GM23338 (cell line): ENCODE data around the gene GRAMD2B. TPM values are rescaled to one million over a fixed set of nuclear protein-coding genes. Genes with fewer than 3 reads are reported as not detected.

Source experiments
- ATAC-seq: fragments of 200-7000 bp; cut with Tn5 transposase; 3 replicates; pipeline ENCODE4 v1.9.1; 2020
- DNase-seq: peaks from one replicate; pipeline ENCODE4 v3.0.0-alpha.2; 2015; ENCODE audit warnings: low spot score
- H2AFZ ChIP-seq: fragments of 200-600 bp; sonication (generic); 2 replicates; pipeline ENCODE4 v1.8.0; 2016; ENCODE audit warnings: antibody characterized with exemption, mild to moderate bottlenecking, moderate library complexity
- H3F3A ChIP-seq: fragments of 200-600 bp; sonication (generic); replicated peaks from 2 replicates; pipeline ENCODE4 v1.8.0; 2017; ENCODE audit warnings: antibody characterized with exemption, mixed run types, low read depth
- H3K27ac ChIP-seq: fragments of 200-600 bp; sonication (generic); 2 replicates; pipeline ENCODE4 v1.6.1; 2016; ENCODE audit warnings: low read depth
- H3K27me3 ChIP-seq: fragments of 200-600 bp; sonication (generic); 2 replicates; pipeline ENCODE4 v1.8.0; 2016; ENCODE audit warnings: mild to moderate bottlenecking, mixed run types, moderate library complexity; ENCODE audit not compliant: insufficient read depth
- H3K36me3 ChIP-seq: fragments of 200-600 bp; sonication (generic); 2 replicates; pipeline ENCODE4 v1.8.0; 2016; ENCODE audit warnings: mild to moderate bottlenecking; ENCODE audit not compliant: insufficient read depth
- H3K4me1 ChIP-seq: fragments of 200-600 bp; sonication (generic); 2 replicates; pipeline ENCODE4 v1.8.0; 2016; ENCODE audit warnings: mild to moderate bottlenecking, moderate library complexity; ENCODE audit not compliant: insufficient read depth
- H3K4me2 ChIP-seq: fragments of 200-600 bp; sonication (generic); 2 replicates; pipeline ENCODE4 v1.7.1; 2017; ENCODE audit warnings: mixed run types
- H3K4me3 ChIP-seq: fragments of 200-600 bp; sonication (generic); 2 replicates; pipeline ENCODE4 v1.6.1; 2016; ENCODE audit warnings: mixed run types
- H3K79me2 ChIP-seq: fragments of 200-600 bp; sonication (generic); replicated peaks from 2 replicates; pipeline ENCODE4 v1.8.0; 2017; ENCODE audit warnings: mild to moderate bottlenecking; ENCODE audit not compliant: insufficient read depth
- H3K9me2 ChIP-seq: fragments of 200-600 bp; sonication (generic); 2 replicates; pipeline ENCODE4 v1.8.0; 2017; ENCODE audit not compliant: insufficient read depth
- H4K20me1 ChIP-seq: fragments of 200-600 bp; sonication (generic); replicated peaks from 2 replicates; pipeline ENCODE4 v1.8.0; 2017; ENCODE audit warnings: mild to moderate bottlenecking; ENCODE audit not compliant: insufficient read depth
- H3K27ac Mint-ChIP-seq: 2 replicates; pipeline ENCODE4 v1.8.0; 2020; ENCODE audit warnings: inconsistent platforms, mild to moderate bottlenecking, moderate library complexity, mixed read lengths
- H3K27me3 Mint-ChIP-seq: 3 replicates; pipeline ENCODE4 v1.8.0; 2022; ENCODE audit warnings: low read depth, mild to moderate bottlenecking, moderate library complexity, mixed read lengths, inconsistent platforms; ENCODE audit not compliant: insufficient read depth, poor library complexity
- H3K36me3 Mint-ChIP-seq: 3 replicates; pipeline ENCODE4 v1.8.0; 2021; ENCODE audit warnings: low read depth, mild to moderate bottlenecking, inconsistent platforms, moderate library complexity, mixed read lengths
- H3K4me1 Mint-ChIP-seq: 3 replicates; pipeline ENCODE4 v1.8.0; 2020; ENCODE audit warnings: mild to moderate bottlenecking, inconsistent platforms, mixed read lengths
- H3K4me3 Mint-ChIP-seq: 3 replicates; pipeline ENCODE4 v1.8.0; 2021; ENCODE audit warnings: moderate library complexity, mild to moderate bottlenecking, inconsistent platforms, mixed read lengths
- H3K9me3 Mint-ChIP-seq: 3 replicates; pipeline ENCODE4 v1.8.0; 2020; ENCODE audit warnings: moderate library complexity, mild to moderate bottlenecking, inconsistent platforms, mixed read lengths
- CREB1 ChIP-seq: fragments of 250-450 bp; sonication (Bioruptor Pico); IDR thresholded peaks from 2 replicates; pipeline ENCODE4 v1.5.0; 2020; ENCODE audit warnings: low read depth, mild to moderate bottlenecking, moderate library complexity
- CTCF ChIP-seq, 2 experiments: fragments of 200-600 bp in 1 of 2; sonication (generic) in 1 of 2; conservative IDR thresholded peaks; 2 replicates each; pipeline versions ENCODE4 v1.5.1 to v1.6.1; 2016 to 2017; ENCODE audit warnings: antibody characterized with exemption in 2 of 2, low read depth in 2 of 2, mild to moderate bottlenecking in 2 of 2, moderate library complexity in 1 of 2
- ETS1 ChIP-seq: IDR thresholded peaks from 2 replicates; pipeline ENCODE4 v1.6.1; 2016; ENCODE audit warnings: antibody characterized with exemption
- EZH2 ChIP-seq: fragments of 200-600 bp; sonication (generic); IDR thresholded peaks from one replicate; pipeline ENCODE4 v1.8.0; 2017; ENCODE audit warnings: antibody characterized with exemption, mild to moderate bottlenecking, low read depth; ENCODE audit not compliant: unreplicated experiment
- EZH2phosphoT487 ChIP-seq: fragments of 200-600 bp; sonication (generic); IDR thresholded peaks from one replicate; pipeline ENCODE4 v1.8.1; 2018; ENCODE audit warnings: antibody characterized with exemption; ENCODE audit not compliant: unreplicated experiment
- JUNB ChIP-seq: IDR thresholded peaks from one replicate; pipeline ENCODE4 v1.6.1; 2016; ENCODE audit warnings: antibody characterized with exemption; ENCODE audit not compliant: unreplicated experiment
- NANOG ChIP-seq: IDR thresholded peaks from 2 replicates; pipeline ENCODE4 v1.6.1; 2016; ENCODE audit warnings: antibody characterized with exemption, borderline replicate concordance
- POLR2AphosphoS5 ChIP-seq: IDR thresholded peaks from 2 replicates; pipeline ENCODE4 v1.6.1; 2016; ENCODE audit warnings: antibody characterized with exemption, low read depth
- STAT1 ChIP-seq: IDR thresholded peaks from one replicate; pipeline ENCODE4 v1.6.1; 2016; ENCODE audit warnings: antibody characterized with exemption; ENCODE audit not compliant: unreplicated experiment
- ZNF114 ChIP-seq: fragments of 250-450 bp; sonication (Bioruptor Pico); IDR thresholded peaks from 2 replicates; pipeline ENCODE4 v1.5.0; 2020; ENCODE audit warnings: mild to moderate bottlenecking, moderate library complexity
- ZNF331 ChIP-seq: fragments of 250-450 bp; sonication (Bioruptor Pico); IDR thresholded peaks from 2 replicates; pipeline ENCODE4 v1.5.0; 2020; ENCODE audit warnings: low read depth, mild to moderate bottlenecking, moderate library complexity
- ZNF462 ChIP-seq: fragments of 250-450 bp; sonication (Bioruptor Pico); IDR thresholded peaks from 2 replicates; pipeline ENCODE4 v1.5.0; 2020; ENCODE audit warnings: mild to moderate bottlenecking, moderate library complexity
- polyA plus RNA-seq: library from polyadenylated mRNA; unstranded; fragments of >200 nt; fragmentation: Nextera tagmentation; extraction: Ambion mirVana; gene quantifications from 2 replicates; pipeline ENCODE4 v1.2.1, GENCODE V29; 2016
- total RNA-seq: library from RNA; depleted of rRNA; stranded (reverse); fragments of >200 nt; shearing (Covaris generic); gene quantifications from 2 replicates; pipeline ENCODE4 v1.2.3, GENCODE V29; 2014

The GRAMD2B gene
- total and polyA plus RNA-seq, 2 experiments from 2014 or later: 9.7 to 16.9 TPM

GRCh38 chr5:126445502-126446174 lies 22.4 kb downstream of the GRAMD2B start (continued):
- TF ChIP-seq ZNF462 (CRISPR knock-in tag) (no peak), ZNF331 (CRISPR knock-in tag) (no peak), POLR2AphosphoS5 (no peak), ETS1 (no peak)

GRCh38 chr5:126446498-126447224 lies 23.5 kb downstream of the GRAMD2B start:
- H3K4me3 Mint-ChIP-seq: no peak overlapping the region
- Histone ChIP-seq H2AFZ (no peak overlapping the region), H4K20me1 (no peaks in the 10 kb centered on the region), H3K4me3 (no peak overlapping the region), H3K9me2 (no peaks in the 10 kb centered on the region), H3K27ac (no peak overlapping the region), H3K27me3 (no peaks in the 10 kb centered on the region), H3K36me3 (no peaks in the 10 kb centered on the region), H3K4me1 (peaks cover 3% of the 10 kb centered on the region; the same call in 1 of the 2 replicates), H3K4me2 (no peak overlapping the region), H3F3A (no peaks in the 10 kb centered on the region), H3K79me2 (peaks cover 10% of the 10 kb centered on the region; the same call in 1 of the 2 replicates)
- peaks cover 7% of the 10 kb centered on the region for H3K27me3 Mint-ChIP-seq
- TF ChIP-seq ETS1 (no peak), ZNF114 (no peak), EZH2phosphoT487 (no peak), JUNB (no peak), CTCF (conservative IDR thresholded peaks at IDR 0.05; ENCODE audit: low read depth in 2 of 2) (no peak), EZH2 (no peak), CREB1 (CRISPR knock-in tag) (no peak), NANOG (no peak), STAT1 (no peak)
- peaks cover 12% of the 10 kb centered on the region for H3K4me1 Mint-ChIP-seq
- no peak for DNase-seq
- peaks cover 15% of the 10 kb centered on the region for H3K36me3 Mint-ChIP-seq
- ATAC-seq: no peak
- no peak overlapping the region for H3K27ac Mint-ChIP-seq
- no peaks in the 10 kb centered on the region for H3K9me3 Mint-ChIP-seq
